ENCODE measurements around the gene TMEM86B. TPM values are rescaled to one million over a fixed set of nuclear protein-coding genes. Genes with fewer than 3 reads are reported as not detected.

The TMEM86B gene
- total RNA-seq, 2 donors from 2014 or later, result 2.2 to 2.9 TPM

DNA sequence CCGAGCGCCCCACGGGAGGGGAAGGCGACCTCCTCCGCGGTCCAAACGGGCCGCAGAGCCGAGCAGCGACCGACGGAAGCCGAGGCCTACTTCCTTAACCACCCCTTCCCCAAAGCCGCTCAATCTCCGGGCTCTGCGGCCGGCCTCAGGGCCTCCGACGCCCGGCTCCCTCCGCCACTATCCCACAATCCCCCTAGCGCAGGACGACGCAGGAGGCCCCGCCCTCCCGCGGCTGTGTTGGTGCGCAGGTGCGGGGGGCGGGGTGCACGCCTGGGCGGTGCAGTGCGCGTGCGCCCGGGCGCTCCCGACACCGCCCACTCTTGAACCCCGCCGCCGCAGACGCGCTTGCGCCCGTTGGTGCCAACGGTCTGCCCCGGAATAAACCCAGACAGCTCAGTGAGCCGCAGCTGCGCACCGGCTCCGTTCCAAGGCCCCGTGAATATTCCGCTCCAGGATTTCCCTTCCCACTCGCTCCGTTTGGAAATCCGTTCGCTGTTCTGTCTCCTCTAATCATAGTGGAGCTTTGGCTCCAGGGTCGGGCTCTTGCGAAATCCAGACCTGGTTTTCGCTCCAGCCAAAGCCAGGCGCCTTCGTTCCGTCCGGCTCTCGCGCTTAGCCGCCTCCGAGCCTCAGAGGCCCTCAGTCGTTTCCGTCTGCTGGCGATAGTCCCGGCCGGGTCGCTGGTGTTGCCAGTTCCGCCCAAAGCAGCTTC lies 30.4 kb upstream of the TMEM86B start, which contains the start of gene PPP6R1:
Gene PPP6R1 (minus strand): TSS at position 190 of the 712 bp plus-strand sequence. CDS start 11,914 bp downstream, outside the sequence.
- ATAC-seq, result peak; percentile 92
- intact Hi-C loops (cut with DNase I, micrococcal nuclease), result no loop called here

DNA sequence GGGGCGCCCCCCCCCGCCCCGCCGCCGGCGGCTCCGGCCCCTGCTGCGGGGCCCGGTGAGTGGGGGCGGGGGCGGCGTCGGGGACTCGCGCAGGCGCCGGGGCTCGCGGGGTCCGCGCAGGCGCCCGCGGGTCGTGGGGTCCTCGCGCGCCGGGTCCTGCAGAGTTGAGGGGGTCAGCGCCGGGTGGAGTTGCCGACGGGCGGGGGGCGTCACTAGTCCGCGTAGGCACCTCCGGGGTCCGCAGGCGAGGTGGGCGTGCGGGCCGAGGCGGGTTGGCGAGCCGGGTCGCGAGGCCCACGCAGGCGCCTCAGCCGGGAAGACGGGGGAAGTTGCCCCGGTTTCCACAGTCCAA lies 29.9 kb upstream of the TMEM86B start:
- intact Hi-C loops (cut with DNase I, micrococcal nuclease), result no loop called here
- ATAC-seq (peak; percentile 4), DNase-seq (no peak)

More for the DNA sequence above, 30.4 kb upstream of the TMEM86B start, which contains the start of gene PPP6R1:
- peak; percentile 97 for DNase-seq

DNA sequence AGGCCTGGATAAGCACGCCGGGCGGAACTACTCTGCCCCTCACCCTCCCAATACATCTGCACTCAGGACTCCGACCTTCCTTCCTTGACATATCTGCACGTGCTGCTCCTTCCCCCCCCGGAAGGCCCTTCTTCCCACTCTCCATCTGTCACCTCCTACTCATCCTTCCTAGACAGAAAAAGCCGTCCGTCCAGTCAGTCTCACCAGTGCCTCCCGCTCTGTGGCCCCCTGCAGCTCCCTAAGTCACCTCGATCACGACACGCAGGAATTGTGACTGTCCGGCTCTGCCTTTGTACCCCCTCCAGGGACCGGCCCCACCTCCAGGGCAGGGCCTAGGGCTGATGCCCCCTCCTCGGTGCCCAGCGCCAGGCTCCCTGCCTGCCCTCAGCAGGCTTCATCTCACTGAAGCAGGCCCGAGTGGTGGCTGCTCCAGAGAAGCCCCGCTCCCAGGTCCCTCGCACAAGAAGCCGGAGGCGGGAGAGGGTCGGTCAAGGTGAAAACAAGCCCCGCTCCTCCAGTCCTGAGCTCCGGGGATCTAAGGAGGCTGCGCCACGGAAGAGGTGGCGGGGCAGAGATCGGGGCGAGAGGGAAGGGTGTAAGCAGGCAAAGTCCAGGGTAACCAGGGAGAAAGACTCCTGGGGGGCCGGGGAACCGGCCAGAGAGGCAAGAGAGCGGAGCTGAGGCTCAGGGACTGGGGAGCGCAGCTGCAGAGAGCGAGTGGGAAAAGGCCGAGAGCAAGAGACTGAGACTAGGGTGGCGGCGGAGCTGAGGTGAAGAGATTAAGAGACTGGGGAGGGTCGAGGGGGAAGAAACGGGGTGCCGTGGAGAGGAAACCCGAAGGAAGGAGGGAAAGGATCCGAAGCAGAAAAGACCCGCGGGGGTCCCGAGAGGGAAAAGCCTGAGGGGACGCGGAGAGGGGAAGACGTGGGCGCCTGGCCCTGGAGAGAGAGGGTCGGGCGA lies 29.2 kb upstream of the TMEM86B start:
- DNase-seq (peak in 1 of 2 donors; percentile 47), ATAC-seq (peak; percentile 4)
- intact Hi-C loops (cut with DNase I, micrococcal nuclease), result no loop called here

DNA sequence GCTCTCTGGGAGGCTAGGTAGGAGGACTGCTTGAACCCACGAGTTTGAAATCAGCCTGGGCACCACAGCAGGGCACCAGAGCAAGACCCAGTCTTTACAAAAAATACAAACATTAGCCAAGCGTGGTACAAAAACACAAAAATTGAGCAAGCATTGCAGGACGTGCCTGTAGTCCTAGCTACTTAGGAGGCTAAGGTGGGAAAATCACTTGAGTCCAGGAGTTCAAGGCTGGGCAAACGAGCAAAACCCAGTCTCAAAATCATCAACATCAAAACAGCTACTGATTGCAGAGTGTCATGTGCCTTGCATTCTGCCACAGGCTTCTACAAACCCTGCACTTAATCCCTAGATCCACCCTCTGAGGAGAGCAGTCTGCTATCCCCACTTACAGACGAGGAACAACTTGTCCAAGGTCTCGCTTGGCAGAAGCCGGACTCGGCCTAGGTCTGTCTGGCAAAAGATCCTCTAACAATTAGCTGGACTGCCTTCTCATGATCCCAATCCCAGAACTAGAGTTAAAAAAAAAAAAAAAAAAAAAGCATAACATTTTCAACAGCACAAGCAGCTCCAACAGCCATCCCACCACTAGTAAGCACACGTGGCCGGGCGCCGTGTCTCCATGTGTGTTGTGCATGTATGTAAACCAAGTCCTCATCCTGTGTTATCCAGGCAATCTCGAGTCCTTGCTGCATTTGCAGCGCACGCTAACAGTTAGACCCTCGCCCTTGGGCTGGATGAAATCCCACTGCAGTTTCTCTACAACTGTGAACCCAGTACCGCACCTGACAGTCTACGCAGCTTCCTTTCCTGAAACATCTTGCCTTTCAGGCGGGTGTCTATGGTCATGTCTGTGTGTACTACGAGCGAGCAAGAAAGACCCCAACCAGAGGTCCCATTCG lies 28.2 kb upstream of the TMEM86B start:
- DNase-seq (no peak), ATAC-seq (no peak)
- intact Hi-C loops (cut with DNase I, micrococcal nuclease), result no loop called here

DNA sequence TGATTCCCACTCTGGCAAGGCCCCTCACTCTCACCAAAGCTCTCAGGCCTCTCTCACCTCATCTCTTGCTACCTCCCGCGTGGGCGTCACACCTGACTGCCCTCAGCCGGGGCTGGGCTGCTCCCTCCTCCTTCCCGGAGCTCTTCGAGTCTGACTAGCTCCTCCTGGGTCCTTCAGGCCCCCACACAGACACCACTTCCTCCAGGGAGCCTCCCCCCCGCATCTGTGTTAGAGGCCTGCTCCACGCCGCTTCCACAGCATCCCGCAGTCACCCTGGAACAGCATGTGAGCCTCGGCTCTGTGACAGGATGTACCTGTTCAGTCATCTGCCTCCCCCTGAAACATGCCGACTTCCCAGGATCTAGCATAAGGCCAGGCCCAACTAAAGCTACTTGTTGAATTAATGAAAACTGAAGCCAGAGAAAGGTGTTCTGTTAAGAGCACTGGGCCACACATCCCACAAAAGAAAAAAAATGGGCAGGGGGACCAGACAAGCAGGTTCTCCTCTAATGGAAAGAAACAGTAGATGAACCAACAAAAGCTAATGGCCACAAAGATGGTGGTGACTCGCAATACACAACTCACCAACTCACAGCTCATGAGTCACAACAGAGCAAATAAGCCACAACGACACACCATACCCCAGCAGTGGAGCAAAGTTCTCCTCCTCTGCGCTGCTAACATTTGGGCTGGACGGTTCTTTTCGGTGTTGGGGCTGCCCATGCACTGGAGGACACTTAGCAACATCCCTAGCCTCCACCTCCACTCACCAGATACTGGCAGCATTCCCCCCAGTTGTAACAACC lies 27.3 kb upstream of the TMEM86B start:
- ATAC-seq (no peak), DNase-seq (peak in 1 of 2 donors; percentile 39)
- intact Hi-C loops (cut with DNase I, micrococcal nuclease), result no loop called here

DNA sequence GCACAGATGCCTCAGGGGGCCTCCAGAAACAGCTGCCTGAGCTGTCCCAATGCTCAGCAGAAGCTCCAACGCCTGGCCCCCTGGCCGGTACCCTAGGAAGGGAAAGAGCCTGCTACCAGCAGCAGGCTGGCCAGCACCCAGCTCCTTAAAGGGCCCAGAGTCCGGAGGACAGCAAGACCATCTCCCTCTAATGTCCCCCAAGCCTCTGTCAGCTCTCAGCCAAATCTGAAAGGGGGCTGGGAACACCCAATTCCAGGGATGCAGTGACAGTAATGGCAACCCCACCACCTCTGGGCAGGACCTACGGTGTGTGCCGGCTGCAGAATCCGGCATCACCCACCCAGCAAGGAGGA lies 26.0 kb upstream of the TMEM86B start:
- intact Hi-C loops (cut with DNase I, micrococcal nuclease), result no loop called here
- ATAC-seq (no peak), DNase-seq (no peak)

DNA sequence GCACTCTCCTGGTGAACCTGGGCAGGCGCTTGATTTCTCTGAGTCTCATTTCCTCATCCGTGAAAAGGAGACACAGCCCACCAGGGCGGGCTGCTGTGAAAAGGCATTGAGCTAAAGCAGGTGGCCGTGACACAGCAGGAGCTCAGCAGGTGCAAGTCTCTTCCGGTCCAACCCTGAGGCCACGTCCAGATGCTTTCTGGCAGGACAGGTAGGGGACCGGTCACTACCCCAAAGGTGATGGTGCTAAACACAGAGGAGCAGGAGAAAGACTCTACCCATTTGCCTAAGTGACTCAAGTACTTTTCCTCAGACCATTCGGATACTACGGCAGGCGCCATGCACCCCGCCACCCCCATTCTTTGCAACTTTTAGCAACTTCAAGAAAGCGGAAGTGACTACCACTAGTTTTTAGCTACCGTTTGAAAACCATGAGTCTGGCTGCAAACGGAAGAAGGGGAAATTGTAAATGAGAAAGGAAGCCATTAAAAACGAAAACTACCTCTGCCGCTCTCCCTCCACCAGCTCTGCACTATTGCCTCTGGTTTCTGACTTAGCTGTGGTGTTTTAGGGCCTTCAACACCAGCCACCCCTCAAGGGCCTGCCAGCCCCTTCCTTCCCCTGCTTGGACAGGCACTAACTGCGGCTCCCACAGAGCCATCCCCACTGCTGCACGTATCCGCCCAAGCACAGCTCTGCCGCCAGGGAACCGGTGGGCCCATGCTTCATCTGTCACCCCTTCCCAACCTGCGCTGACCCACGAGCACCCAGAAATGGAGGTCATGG lies 25.5 kb upstream of the TMEM86B start:
- ATAC-seq, result no peak
- intact Hi-C loops (cut with DNase I, micrococcal nuclease), result no loop called here
- peak in 1 of 2 donors; percentile 54 for DNase-seq

DNA sequence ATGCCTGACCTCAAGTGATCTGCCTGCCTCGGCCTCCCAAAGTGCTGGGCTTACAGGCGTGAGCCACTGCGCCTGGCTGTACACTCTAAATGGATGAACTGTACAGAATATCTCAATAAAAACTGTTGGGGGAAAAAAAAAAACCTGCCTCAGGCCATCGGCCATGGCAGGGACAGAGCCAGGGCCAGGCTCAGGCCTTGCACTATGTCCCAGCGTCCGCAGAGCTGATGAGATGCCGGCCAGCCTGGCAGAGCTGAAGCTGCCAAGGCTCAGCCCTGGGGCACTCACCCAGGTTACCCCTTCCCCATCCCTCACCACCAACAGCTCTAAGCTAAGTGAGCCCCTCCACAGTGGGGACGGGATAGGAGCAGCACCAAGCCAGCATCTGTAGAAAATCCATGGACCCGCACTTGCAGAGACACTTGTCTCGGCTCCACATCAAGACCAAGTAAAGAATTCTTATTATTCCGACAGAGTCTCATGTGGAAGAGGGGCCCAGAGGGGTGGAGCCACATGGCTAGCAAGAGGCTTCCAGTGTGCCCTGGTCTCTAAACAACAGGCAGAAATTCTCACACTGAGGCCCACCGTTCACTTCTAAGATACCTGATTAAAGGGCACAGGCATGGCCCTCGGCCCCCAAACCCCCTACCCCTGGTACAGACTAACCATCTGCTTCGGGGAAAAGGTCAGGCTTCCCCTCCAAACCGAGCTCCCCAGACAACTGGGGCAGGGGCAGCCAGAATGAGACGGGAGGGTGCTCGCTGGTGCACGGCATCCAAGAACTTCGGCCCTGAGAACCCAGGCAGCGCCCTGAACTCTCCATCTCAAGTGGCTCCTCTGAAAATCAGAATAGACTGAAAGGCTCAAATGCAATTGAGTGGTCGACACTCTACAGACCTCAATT lies 24.4 kb upstream of the TMEM86B start:
- DNase-seq, result no peak

DNA sequence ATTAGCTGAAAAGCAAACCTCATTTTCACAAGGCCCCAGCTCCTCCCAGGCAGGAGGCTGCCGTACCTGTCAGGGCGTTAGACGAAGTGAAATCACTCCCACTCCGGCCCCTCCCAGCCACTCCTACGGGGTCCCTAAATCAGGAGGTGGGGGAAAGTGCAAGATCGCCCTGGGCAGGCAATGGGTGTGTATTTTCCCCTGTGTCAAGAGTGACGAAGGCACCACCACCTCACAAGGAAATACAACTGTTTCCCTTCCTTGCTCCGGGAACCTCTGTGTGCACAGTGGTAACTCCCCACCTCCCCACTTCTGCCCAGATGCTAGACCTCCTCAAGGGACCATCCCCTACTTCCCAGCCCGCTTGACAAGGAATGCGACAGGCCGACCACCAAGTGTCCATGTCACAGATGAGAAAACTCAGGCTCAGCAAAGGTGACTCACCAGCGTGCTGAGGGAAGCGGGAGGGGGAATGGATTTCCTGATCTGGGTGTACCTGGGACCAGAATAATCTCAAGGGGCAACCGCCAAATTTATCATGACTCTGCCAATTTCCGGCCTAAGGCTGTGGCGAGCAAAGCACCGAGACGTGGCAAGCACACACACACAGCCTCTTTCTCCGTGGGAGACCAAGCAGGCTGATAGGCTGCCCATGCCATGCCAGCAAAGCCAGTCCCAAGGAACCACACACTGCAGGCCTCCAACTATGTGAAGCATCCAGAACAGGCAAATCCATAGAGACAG lies 22.9 kb upstream of the TMEM86B start:
- ATAC-seq (peak; percentile 34), DNase-seq (peak in 1 of 2 donors; percentile 68)
- intact Hi-C loops (cut with DNase I, micrococcal nuclease), result no loop called here

More for the DNA sequence above, 24.4 kb upstream of the TMEM86B start:
- no peak for ATAC-seq
- intact Hi-C loops (cut with DNase I, micrococcal nuclease), result no loop called here

DNA sequence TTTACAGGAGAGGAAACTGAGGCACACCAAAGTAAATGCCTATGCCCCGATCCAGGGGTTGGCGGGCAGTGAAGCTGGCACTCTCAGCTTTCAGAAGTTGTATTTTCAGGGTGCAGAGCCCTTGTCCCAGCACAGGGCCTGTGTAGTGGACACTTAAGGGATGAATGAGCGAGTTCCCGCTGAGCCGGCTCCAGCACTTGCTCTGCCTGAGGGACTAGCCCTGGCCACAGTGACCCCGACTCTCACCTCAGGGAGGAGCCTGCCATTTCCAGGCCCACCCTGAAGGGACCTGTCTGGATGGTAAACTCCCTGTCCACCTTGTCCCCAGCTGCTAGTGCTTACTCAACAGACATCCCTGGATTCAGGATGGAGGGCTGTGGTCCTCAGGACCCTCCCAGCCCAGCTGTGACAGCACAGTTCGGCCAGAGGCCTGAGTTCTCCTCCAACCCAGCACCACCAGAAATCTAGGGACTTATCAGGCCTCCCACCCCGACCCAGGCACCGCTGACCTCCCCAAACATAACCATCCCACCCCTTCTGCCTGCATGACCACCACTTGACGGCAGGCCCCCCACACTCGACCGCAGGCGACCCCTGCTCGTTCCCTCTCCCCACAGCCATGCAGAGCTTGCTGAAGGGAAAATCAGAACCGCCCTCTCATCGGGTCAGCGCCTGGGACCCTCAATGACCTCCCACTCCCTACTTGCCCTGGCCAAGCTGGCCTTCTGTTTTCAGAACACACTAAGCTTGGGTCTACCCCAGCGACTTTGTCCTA lies 21.9 kb upstream of the TMEM86B start:
- intact Hi-C loops (cut with DNase I, micrococcal nuclease), result no loop called here
- ATAC-seq, result no peak

DNA sequence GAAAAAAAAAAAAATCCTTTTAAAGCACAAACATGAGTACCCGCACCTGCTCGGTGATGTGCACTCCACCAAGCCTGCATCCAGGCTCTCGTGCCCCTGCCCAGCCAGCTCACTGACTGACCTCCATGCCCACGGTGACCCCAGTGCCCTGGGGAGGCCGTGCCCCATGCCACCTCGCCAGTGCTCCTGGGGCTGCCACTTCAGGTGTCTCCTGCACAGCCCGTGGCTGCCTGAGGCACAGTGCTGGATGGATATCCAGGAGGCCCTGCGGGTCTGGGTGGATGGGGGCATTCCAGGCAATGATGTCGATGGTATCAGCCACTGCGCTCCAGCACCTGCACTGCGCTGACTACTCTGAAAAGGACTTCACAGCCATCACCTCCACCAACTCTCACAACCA lies 21.3 kb upstream of the TMEM86B start:
- DNase-seq (no peak), ATAC-seq (no peak)
- intact Hi-C loops (cut with DNase I, micrococcal nuclease), result no loop called here

More for the DNA sequence above, 21.9 kb upstream of the TMEM86B start:
- DNase-seq, result no peak

DNA sequence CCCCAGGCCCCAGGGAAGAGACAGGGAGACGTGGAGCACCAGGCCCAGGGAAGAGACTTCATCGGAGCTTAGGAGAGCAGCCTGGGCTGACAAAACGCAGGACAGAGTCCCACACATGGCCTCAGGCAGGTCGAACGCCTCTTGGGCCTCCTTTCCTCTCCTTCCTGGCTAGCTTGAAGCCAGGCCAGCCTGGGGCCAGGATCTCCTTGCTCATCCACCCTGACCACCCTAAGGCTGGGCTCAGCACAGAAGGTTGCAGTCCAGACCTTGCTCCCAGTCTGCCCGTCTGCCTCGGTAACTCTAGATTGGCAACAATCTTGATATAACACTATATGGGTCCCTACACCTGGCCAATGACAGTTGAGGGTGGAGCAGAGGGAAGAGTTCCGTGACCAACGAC lies 20.1 kb upstream of the TMEM86B start:
- DNase-seq (no peak), ATAC-seq (no peak)
- intact Hi-C loops (cut with DNase I, micrococcal nuclease), result no loop called here

DNA sequence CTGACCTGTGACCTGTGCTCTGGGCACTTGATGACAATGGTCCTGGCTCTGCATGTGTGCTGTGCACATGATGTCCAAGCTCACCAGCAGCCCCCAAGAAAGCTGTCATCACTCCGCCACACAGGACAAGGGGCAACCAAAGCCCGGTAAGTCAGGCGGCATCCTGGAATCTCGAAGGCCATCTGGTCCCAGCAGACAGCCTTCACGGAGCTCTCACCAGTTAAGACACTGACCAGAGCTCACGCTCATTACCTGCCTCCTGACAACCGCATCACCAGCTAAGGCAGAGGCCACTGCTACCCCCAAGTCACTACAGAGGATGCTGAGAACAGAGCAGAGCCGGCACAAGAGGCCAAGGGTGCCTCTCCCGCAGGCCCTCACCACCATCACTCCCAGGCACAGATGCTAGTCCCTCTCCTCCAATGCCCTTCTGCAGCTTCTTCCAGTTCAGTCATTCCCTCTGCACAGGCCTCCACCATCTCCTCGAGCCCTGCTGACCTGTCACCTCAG lies 19.7 kb upstream of the TMEM86B start:
- DNase-seq (no peak), ATAC-seq (no peak)
- intact Hi-C loops (cut with DNase I, micrococcal nuclease), result no loop called here

DNA sequence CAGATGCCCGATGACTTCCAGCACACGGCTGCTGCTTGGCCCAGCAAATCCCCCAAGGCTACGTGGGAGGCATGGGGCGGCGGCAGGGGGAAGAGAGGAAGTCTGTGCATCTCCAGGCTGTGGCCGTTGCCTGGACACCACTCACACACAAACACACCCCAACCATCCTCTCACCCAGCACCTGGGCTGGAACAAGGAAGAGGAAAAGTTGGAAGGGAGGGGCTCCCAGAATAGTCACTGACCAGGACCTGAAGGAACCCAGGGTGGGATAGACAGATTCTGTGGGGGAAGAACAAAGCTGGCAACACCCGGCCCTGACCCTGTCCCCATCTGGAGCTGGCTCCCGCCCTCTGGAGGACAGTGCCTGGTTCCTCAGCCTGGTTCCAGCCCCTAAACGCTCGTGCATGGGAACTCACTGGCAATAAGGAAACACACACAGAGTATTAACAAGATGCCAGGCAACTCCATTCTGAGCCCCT lies 19.1 kb upstream of the TMEM86B start:
- intact Hi-C loops (cut with DNase I, micrococcal nuclease), result no loop called here
- DNase-seq, result peak; percentile 50 to 77
- peak; percentile 84 for ATAC-seq

Data from left colon (tissue), 2 donors.